Ishikawa (cell line): ENCODE data around the gene GCH1.

Experiments used
- EP300 ChIP-seq: IDR thresholded peaks from 2 replicates; pipeline ENCODE4 v1.6.1; 2012; ENCODE audit warnings: borderline replicate concordance
- MAX ChIP-seq: IDR thresholded peaks from 2 replicates; pipeline ENCODE4 v1.6.1; 2012
- RAD21 ChIP-seq: IDR thresholded peaks from 2 replicates; pipeline ENCODE4 v1.6.1; 2012; ENCODE audit warnings: low read depth
- REST ChIP-seq: IDR thresholded peaks from 2 replicates; pipeline ENCODE4 v1.6.1; 2012; ENCODE audit warnings: low read depth, mild to moderate bottlenecking
- TCF12 ChIP-seq: IDR thresholded peaks from 2 replicates; pipeline ENCODE4 v1.6.1; 2012; ENCODE audit warnings: low read depth
- TEAD4 ChIP-seq: IDR thresholded peaks from 2 replicates; pipeline ENCODE4 v1.6.1; 2012
- USF1 ChIP-seq: IDR thresholded peaks from 2 replicates; pipeline ENCODE4 v1.6.1; 2012
- YY1 ChIP-seq: IDR thresholded peaks from 2 replicates; pipeline ENCODE4 v1.6.1; 2012; ENCODE audit warnings: low read depth

GRCh38 chr14:54796961-54797360 lies 105.7 kb downstream of the GCH1 start:
- TF ChIP-seq YY1 (no peak), RAD21 (no peak), EP300 (no peak), TEAD4 (no peak), USF1 (no peak), MAX (no peak), TCF12 (no peak), REST (no peak)
